GM12874 (cell line): ENCODE results near the gene FGF14.

ENCODE experiments used
- TF ChIP-seq, protein P1 (sequence below): IDR thresholded peaks from 2 replicates; pipeline ENCODE4 v1.5.1; 2011; ENCODE audit warnings: low read depth, mild to moderate bottlenecking, control low read depth, low read length, moderate library complexity; ENCODE audit not compliant: insufficient read depth

Gene FGF14

GRCh38 chr13:101945435-101945834, 456.4 kb downstream of the FGF14 start:
- TF ChIP-seq, protein P1, sequence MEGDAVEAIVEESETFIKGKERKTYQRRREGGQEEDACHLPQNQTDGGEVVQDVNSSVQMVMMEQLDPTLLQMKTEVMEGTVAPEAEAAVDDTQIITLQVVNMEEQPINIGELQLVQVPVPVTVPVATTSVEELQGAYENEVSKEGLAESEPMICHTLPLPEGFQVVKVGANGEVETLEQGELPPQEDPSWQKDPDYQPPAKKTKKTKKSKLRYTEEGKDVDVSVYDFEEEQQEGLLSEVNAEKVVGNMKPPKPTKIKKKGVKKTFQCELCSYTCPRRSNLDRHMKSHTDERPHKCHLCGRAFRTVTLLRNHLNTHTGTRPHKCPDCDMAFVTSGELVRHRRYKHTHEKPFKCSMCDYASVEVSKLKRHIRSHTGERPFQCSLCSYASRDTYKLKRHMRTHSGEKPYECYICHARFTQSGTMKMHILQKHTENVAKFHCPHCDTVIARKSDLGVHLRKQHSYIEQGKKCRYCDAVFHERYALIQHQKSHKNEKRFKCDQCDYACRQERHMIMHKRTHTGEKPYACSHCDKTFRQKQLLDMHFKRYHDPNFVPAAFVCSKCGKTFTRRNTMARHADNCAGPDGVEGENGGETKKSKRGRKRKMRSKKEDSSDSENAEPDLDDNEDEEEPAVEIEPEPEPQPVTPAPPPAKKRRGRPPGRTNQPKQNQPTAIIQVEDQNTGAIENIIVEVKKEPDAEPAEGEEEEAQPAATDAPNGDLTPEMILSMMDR = 0 out of 2 replicates have a peak, but pooled peaks have one; percentile 10

DNA sequence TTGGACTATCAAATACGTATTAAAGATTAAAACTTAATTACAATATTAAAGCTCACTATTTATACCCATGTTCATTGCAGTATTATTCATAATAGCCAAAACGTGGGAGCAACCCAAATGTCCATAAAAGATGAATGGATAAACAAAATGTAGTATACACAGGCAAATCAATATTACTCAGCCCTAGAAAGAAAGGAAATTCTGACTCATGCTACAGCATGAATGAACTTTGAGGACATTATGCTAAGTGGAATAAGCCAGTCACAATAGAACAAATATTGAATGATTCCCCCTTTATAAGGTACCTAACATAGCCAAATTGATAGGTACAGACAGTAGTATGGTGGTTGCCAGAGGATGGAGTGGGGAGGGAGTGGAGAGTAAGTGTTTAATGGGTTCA, 457.3 kb downstream of the FGF14 start:
- TF ChIP-seq, protein P1 = no peak

DNA sequence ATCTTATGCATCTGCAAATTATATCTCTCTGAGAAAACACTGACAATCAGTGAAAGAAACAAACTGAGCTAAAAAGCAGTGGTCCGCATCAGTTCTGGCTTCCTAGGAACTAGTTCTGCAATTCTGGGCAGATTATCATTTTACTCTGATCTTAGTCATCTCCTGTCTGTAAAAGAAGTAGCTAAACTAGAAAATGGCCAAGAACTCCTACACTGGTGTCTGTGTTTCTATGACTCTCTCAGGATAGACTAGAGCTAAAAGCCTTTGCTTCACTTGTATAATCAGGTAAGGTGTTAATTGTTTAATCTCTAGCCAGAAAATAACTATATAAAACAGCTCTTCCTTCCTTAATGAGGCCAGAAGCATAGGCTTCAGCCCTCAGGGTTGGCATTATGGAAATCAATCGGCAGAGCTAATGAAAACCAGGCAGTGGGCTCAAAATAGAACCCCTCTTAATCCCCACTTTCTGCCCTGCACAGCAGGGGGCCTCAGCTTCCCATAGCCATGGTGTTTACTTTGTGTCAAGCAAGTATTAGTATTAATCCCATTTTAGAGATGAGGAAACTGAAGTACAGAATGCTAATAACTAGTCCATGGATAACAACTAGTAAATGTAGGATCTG, 459.2 kb downstream of the FGF14 start:
- TF ChIP-seq, protein P1 = no peak

GRCh38 chr13:101942038-101942437, 459.8 kb downstream of the FGF14 start:
- TF ChIP-seq, protein P1 = peak; percentile 61

GRCh38 chr13:101941095-101941783, 460.6 kb downstream of the FGF14 start:
- TF ChIP-seq, protein P1 = no peak

DNA sequence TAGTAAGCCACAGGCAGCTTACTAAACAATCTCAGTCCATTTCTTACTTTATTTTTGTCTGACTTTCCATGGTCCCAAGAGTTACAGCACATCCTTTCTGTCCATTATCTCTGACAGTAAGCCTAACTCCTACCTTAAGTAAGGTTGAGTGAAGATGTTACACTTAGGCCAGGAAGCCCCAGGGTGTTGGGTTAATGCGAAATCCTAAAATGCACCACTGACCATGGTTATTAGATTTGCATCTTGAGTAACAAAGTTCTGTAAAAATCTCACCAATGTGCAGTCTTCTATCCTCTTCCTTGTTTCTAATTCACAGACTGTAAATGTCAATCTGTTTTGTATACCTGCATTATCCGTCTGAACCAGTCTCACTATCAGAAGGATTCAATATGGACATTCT, 462.5 kb downstream of the FGF14 start:
- TF ChIP-seq, protein P1 = no peak

GRCh38 chr13:101935828-101936227, 466.0 kb downstream of the FGF14 start:
- TF ChIP-seq, protein P1 = no peak
